HEK293T (cell line): ENCODE measurements around the gene TMCC3.

ENCODE experiments used
- BHLHE40 ChIP-seq: fragments of 450-650 bp; IDR thresholded peaks from 2 replicates; pipeline ENCODE4 v1.6.1; 2016; ENCODE audit warnings: mild to moderate bottlenecking, moderate library complexity, borderline replicate concordance
- FOXA1 ChIP-seq: fragments of 450-650 bp; IDR thresholded peaks from 2 replicates; pipeline ENCODE4 v1.6.1; 2016; ENCODE audit warnings: mild to moderate bottlenecking
- FOXM1 ChIP-seq: fragments of 450-650 bp; IDR thresholded peaks from 2 replicates; pipeline ENCODE4 v1.6.1; 2017; ENCODE audit warnings: mild to moderate bottlenecking, borderline replicate concordance
- NFRKB ChIP-seq: fragments of 450-650 bp; IDR thresholded peaks from 2 replicates; pipeline ENCODE4 v1.6.1; 2016; ENCODE audit warnings: mild to moderate bottlenecking, moderate library complexity
- TARDBP ChIP-seq: fragments of 450-650 bp; IDR thresholded peaks from 2 replicates; pipeline ENCODE4 v1.6.1; 2016

DNA sequence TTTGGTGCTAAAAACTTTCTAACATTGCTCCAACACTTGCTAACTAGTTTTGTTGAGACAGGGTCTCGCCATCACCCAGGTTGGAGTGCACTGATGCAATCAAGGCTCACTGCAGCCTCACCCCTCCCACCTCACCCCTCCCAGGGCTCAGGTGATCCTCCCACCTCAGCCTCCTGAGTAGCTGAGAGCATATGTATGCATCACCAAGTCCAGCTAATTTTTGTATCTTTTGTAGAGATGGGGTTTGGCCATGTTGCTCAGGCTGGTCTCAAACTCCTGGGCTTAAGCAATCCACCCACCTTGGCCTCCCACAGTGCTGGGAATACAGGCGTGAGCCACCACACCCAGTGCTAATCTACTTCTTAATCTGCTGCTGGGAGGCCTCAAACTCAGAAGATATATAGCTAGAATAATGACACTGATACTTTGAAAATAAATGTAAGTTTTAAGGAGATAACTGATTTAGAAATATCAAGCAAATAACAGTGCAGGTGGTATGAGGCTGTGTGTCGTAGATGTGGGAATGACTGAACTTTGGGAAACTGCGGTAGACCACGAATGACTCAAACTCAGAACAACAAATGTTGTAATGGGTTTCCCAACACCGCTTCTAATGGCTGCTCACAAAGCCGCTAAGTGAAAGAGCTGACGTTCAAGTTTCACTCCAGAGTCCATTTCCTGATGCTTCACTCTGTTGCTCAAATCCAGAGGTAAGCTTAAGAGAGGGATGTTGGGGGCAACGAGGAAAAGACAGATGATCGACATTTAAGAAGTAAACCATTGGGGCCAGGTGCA is 10.0 kb downstream of the TMCC3 start:
- TF ChIP-seq FOXA1 (no peak), BHLHE40 (no peak), FOXM1 (no peak), TARDBP (no peak), NFRKB (no peak)
